ENCODE results near the gene MYLIP.

The MYLIP gene

GRCh38 chr6:16128759-16129622 is at the start of gene MYLIP:
Gene MYLIP, plus strand, starts transcription at chr6:16129086. Its CDS starts 237 bp downstream, at chr6:16129323.
- peaks cover 0 to 4% of the 10 kb centered on the region in 2 donors for H3K36me3 ChIP-seq (ENCODE audit: control insufficient read depth in 1 of 2, insufficient read depth in 2 of 2, low read length in 2 of 2)
- H3K4me1 ChIP-seq (ENCODE audit: control insufficient read depth in 1 of 2, insufficient read depth in 2 of 2, low read length in 2 of 2): peaks cover 23 to 29% of the 10 kb centered on the region in 2 donors
- H3K9me3 ChIP-seq (ENCODE audit: control insufficient read depth in 1 of 2, low read length in 2 of 2): no peaks in the 10 kb centered on the region
- peak within 1 kb of the TSS; percentile 81 for H3K27ac ChIP-seq (ENCODE audit: low read length)
- H3K4me3 ChIP-seq (ENCODE audit: low read depth in 1 of 2, low read length in 2 of 2): peak within 1 kb of the TSS; percentile 96 to 98
- no peaks in the 10 kb centered on the region for H3K27me3 ChIP-seq (ENCODE audit: low read depth, low read length)

GRCh38 chr6:16079354-16079753 is 49.5 kb upstream of the MYLIP start:
- H3K27ac ChIP-seq (ENCODE audit: low read length): no peak overlapping the region
- H3K27me3 ChIP-seq (ENCODE audit: low read depth, low read length): no peaks in the 10 kb centered on the region
- no peaks in the 10 kb centered on the region for H3K36me3 ChIP-seq (ENCODE audit: control insufficient read depth in 1 of 2, insufficient read depth in 2 of 2, low read length in 2 of 2)
- H3K4me3 ChIP-seq (ENCODE audit: low read depth in 1 of 2, low read length in 2 of 2): no peak overlapping the region
- no peaks in the 10 kb centered on the region for H3K4me1 ChIP-seq (ENCODE audit: control insufficient read depth in 1 of 2, insufficient read depth in 2 of 2, low read length in 2 of 2)
- no peaks in the 10 kb centered on the region for H3K9me3 ChIP-seq (ENCODE audit: control insufficient read depth in 1 of 2, low read length in 2 of 2)

- Histone ChIP-seq H3K36me3 (ENCODE audit: control insufficient read depth in 1 of 2, insufficient read depth in 2 of 2, low read length in 2 of 2) (no peaks in the 10 kb centered on the region), H3K4me1 (ENCODE audit: control insufficient read depth in 1 of 2, insufficient read depth in 2 of 2, low read length in 2 of 2) (no peaks in the 10 kb centered on the region), H3K9me3 (ENCODE audit: control insufficient read depth in 1 of 2, low read length in 2 of 2) (no peaks in the 10 kb centered on the region), H3K4me3 (ENCODE audit: low read depth in 1 of 2, low read length in 2 of 2) (no peak overlapping the region), H3K27me3 (ENCODE audit: low read depth, low read length) (no peaks in the 10 kb centered on the region), H3K27ac (ENCODE audit: low read length) (no peak overlapping the region)
Measured at GRCh38 chr6:16080204-16080603, 48.7 kb upstream of the MYLIP start.

DNA sequence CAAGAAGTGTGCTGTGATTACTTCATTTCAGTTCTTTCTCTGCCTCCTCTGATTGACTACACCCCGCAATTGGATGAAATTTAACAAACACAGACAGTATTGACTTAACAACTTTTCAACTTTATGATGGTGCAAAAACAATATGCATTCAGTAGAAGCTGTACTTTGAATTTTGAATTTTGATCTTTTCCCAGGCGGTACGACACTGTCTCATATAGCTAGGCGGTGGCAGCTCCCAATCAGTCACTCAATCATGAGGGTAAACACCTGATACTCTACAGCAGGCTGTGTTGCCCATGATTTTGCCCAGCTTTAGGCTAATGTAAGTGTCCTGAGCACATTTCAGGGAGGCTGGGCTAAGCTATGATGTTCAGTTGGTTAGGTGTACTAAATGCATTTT is 47.6 kb upstream of the MYLIP start:
- no peaks in the 10 kb centered on the region for H3K4me1 ChIP-seq (ENCODE audit: control insufficient read depth in 1 of 2, insufficient read depth in 2 of 2, low read length in 2 of 2)
- no peaks in the 10 kb centered on the region for H3K36me3 ChIP-seq (ENCODE audit: control insufficient read depth in 1 of 2, insufficient read depth in 2 of 2, low read length in 2 of 2)
- no peaks in the 10 kb centered on the region for H3K27me3 ChIP-seq (ENCODE audit: low read depth, low read length)
- H3K4me3 ChIP-seq (ENCODE audit: low read depth in 1 of 2, low read length in 2 of 2): no peak overlapping the region
- no peak overlapping the region for H3K27ac ChIP-seq (ENCODE audit: low read length)
- no peaks in the 10 kb centered on the region for H3K9me3 ChIP-seq (ENCODE audit: control insufficient read depth in 1 of 2, low read length in 2 of 2)

DNA sequence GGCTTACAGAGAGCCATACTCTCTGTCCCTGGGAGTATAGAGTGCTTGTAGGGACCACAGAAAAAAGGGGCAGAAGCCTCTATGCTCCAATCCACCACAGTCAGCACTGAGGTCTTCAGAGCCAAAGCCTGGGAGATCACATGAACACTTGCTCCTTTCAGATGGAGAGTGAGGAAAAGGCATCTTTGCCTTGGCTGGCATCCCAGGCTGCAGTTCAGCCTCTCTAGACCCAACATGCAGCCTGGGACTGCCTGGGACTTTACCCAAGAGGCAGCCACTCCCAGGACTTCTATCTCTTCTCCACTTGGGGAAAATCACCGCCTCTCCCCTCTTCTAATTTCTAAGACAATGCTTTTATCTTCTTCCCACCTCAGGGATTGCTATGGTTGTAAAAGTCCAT is 46.5 kb upstream of the MYLIP start:
- Histone ChIP-seq H3K4me3 (ENCODE audit: low read depth in 1 of 2, low read length in 2 of 2) (no peak overlapping the region), H3K36me3 (ENCODE audit: control insufficient read depth in 1 of 2, insufficient read depth in 2 of 2, low read length in 2 of 2) (no peaks in the 10 kb centered on the region), H3K27ac (ENCODE audit: low read length) (no peak overlapping the region), H3K27me3 (ENCODE audit: low read depth, low read length) (no peaks in the 10 kb centered on the region), H3K4me1 (ENCODE audit: control insufficient read depth in 1 of 2, insufficient read depth in 2 of 2, low read length in 2 of 2) (no peaks in the 10 kb centered on the region), H3K9me3 (ENCODE audit: control insufficient read depth in 1 of 2, low read length in 2 of 2) (no peaks in the 10 kb centered on the region)

DNA sequence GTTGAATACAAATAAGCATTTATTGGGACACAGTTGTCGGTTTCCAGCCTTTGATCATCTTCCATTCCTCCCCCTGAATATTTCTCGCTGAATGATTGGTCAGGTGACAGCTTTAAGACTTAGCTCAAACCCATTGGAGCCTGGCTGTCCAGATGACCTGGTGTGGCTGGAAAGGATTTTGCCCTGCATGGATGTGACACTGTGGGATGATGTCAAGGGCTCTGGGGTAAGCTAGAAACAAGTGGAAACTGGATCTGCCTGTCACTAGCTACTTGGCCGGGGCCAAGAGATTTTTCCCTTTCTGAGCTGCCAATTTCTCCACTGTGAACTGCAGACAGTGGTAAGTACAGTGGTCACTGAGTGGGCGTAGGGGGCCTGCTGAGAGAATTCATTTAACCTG is 41.9 kb upstream of the MYLIP start:
- Histone ChIP-seq H3K36me3 (ENCODE audit: control insufficient read depth in 1 of 2, insufficient read depth in 2 of 2, low read length in 2 of 2) (no peaks in the 10 kb centered on the region), H3K4me3 (ENCODE audit: low read depth in 1 of 2, low read length in 2 of 2) (no peak overlapping the region), H3K4me1 (ENCODE audit: control insufficient read depth in 1 of 2, insufficient read depth in 2 of 2, low read length in 2 of 2) (no peaks in the 10 kb centered on the region), H3K27ac (ENCODE audit: low read length) (no peak overlapping the region), H3K27me3 (ENCODE audit: low read depth, low read length) (no peaks in the 10 kb centered on the region), H3K9me3 (ENCODE audit: control insufficient read depth in 1 of 2, low read length in 2 of 2) (no peaks in the 10 kb centered on the region)

- H3K27me3 ChIP-seq (ENCODE audit: low read depth, low read length): no peaks in the 10 kb centered on the region
- no peak overlapping the region for H3K27ac ChIP-seq (ENCODE audit: low read length)
- H3K4me3 ChIP-seq (ENCODE audit: low read depth in 1 of 2, low read length in 2 of 2): no peak overlapping the region
- no peaks in the 10 kb centered on the region for H3K36me3 ChIP-seq (ENCODE audit: control insufficient read depth in 1 of 2, insufficient read depth in 2 of 2, low read length in 2 of 2)
- no peaks in the 10 kb centered on the region for H3K9me3 ChIP-seq (ENCODE audit: control insufficient read depth in 1 of 2, low read length in 2 of 2)
- H3K4me1 ChIP-seq (ENCODE audit: control insufficient read depth in 1 of 2, insufficient read depth in 2 of 2, low read length in 2 of 2): no peaks in the 10 kb centered on the region
Measured at GRCh38 chr6:16087386-16087785, 41.5 kb upstream of the MYLIP start.

DNA sequence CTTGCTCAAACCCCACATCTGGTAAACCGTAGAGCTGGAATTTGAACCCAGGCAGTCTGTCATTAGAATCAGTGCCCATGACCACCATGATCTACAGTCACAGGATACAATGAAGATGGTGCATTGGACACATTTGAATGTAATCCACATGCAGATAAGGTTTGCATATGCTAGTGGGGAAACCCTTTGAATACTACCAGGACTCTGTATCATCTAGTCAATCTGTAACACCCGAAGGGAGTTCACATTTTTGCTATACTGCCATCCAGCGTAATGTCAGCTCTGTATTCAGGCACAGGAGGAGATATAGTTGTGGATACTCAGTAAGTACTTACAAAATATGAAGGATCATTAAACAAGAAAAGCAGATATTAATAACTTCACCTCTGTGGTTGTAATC is 40.5 kb upstream of the MYLIP start:
- H3K4me1 ChIP-seq (ENCODE audit: control insufficient read depth in 1 of 2, insufficient read depth in 2 of 2, low read length in 2 of 2): no peaks in the 10 kb centered on the region
- no peaks in the 10 kb centered on the region for H3K9me3 ChIP-seq (ENCODE audit: control insufficient read depth in 1 of 2, low read length in 2 of 2)
- no peak overlapping the region for H3K4me3 ChIP-seq (ENCODE audit: low read depth in 1 of 2, low read length in 2 of 2)
- no peaks in the 10 kb centered on the region for H3K27me3 ChIP-seq (ENCODE audit: low read depth, low read length)
- no peak overlapping the region for H3K27ac ChIP-seq (ENCODE audit: low read length)
- H3K36me3 ChIP-seq (ENCODE audit: control insufficient read depth in 1 of 2, insufficient read depth in 2 of 2, low read length in 2 of 2): no peaks in the 10 kb centered on the region

GRCh38 chr6:16089232-16090062 is 39.4 kb upstream of the MYLIP start:
- Histone ChIP-seq H3K4me1 (ENCODE audit: control insufficient read depth in 1 of 2, insufficient read depth in 2 of 2, low read length in 2 of 2) (no peaks in the 10 kb centered on the region), H3K27me3 (ENCODE audit: low read depth, low read length) (no peaks in the 10 kb centered on the region), H3K9me3 (ENCODE audit: control insufficient read depth in 1 of 2, low read length in 2 of 2) (no peaks in the 10 kb centered on the region), H3K36me3 (ENCODE audit: control insufficient read depth in 1 of 2, insufficient read depth in 2 of 2, low read length in 2 of 2) (no peaks in the 10 kb centered on the region), H3K27ac (ENCODE audit: low read length) (no peak overlapping the region), H3K4me3 (ENCODE audit: low read depth in 1 of 2, low read length in 2 of 2) (no peak overlapping the region)

DNA sequence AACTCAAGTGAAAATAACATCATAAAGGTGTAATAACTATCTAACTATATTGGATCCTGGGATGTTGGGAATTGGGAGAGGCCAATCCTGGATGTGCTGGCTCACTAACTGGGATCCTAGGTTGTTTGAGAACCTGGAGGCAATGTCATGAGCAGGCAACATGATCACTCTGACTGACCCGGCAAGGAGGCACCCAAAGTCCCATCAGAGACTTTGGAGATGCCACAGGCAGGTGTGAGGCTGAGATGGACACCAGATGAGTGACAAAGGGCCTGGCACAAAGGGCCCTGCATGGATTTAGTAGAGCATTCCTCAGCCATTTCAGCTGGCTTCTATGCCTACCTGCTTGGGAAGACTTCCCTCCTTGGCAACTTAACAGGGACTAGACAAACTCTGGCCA is 38.4 kb upstream of the MYLIP start:
- H3K4me3 ChIP-seq (ENCODE audit: low read depth in 1 of 2, low read length in 2 of 2): no peak overlapping the region
- H3K36me3 ChIP-seq (ENCODE audit: control insufficient read depth in 1 of 2, insufficient read depth in 2 of 2, low read length in 2 of 2): no peaks in the 10 kb centered on the region
- H3K27ac ChIP-seq (ENCODE audit: low read length): no peak overlapping the region
- H3K27me3 ChIP-seq (ENCODE audit: low read depth, low read length): no peaks in the 10 kb centered on the region
- no peaks in the 10 kb centered on the region for H3K9me3 ChIP-seq (ENCODE audit: control insufficient read depth in 1 of 2, low read length in 2 of 2)
- no peaks in the 10 kb centered on the region for H3K4me1 ChIP-seq (ENCODE audit: control insufficient read depth in 1 of 2, insufficient read depth in 2 of 2, low read length in 2 of 2)

GRCh38 chr6:16090920-16091319 is 38.0 kb upstream of the MYLIP start:
- Histone ChIP-seq H3K4me1 (ENCODE audit: control insufficient read depth in 1 of 2, insufficient read depth in 2 of 2, low read length in 2 of 2) (no peaks in the 10 kb centered on the region), H3K4me3 (ENCODE audit: low read depth in 1 of 2, low read length in 2 of 2) (no peak overlapping the region), H3K9me3 (ENCODE audit: control insufficient read depth in 1 of 2, low read length in 2 of 2) (no peaks in the 10 kb centered on the region), H3K36me3 (ENCODE audit: control insufficient read depth in 1 of 2, insufficient read depth in 2 of 2, low read length in 2 of 2) (no peaks in the 10 kb centered on the region), H3K27me3 (ENCODE audit: low read depth, low read length) (no peaks in the 10 kb centered on the region), H3K27ac (ENCODE audit: low read length) (no peak overlapping the region)

Measured in muscle layer of duodenum (tissue), 2 donors.